Stimulated activated CD4-positive, alpha-beta T cell treated with anti-CD3 and anti-CD28 coated beads, Interleukin-12 subunit alpha, Interleukin-12 subunit beta, amount 100 ng/mL, for 4 hours (primary cell): ENCODE data around the gene ADAT3.
"Not testable (repeated sequence)": the region's sequence is repeated elsewhere in the genome, so short reads cannot be mapped to it uniquely, and the experiment has no call there.

Experiments
- DNase-seq: peaks from one replicate; pipeline ENCODE4 v3.0.0-alpha.2; 2020

ADAT3 gene

GRCh38 chr19:1884291-1884718 is 20.9 kb upstream of the ADAT3 start:
- no peak for DNase-seq

DNA sequence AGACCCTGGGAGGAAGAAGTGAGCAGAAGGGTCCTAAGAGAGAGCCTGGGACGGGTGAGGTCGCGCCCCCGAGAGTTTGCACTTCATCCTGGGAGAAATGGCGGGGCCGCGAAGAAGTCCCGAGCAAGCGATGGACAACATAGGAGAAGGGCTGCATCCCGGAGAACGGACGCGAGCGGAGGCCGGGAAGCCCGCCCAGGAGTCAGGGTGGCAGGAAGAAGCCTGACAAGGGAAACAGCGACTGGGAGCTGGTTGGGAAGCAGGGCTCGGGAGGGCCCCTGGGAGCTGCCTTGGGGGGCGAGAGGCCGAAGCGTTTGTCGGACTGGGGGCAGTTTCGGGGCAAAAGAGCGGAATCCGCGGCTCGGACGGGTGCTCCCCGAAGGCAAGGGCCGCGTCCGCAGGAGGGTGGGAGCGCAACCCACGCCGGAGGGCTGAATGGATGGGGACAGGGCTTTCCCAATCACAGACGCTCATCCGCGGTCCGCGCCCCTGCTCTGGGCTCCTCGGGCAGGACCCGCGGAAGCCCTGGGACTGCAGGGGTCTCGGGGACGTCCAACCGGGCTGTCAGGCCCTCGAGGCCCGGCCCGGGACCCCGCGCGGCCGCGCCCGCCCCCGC is 20.4 kb upstream of the ADAT3 start:
- no peak for DNase-seq

GRCh38 chr19:1885398-1886119 is 19.6 kb upstream of the ADAT3 start, which contains the start of gene ABHD17A:
Gene ABHD17A, minus strand, starts transcription at chr19:1885496. Its CDS starts 3,930 bp downstream, at chr19:1881566.
- peak; percentile 94 for DNase-seq

- not testable (repeated sequence) for DNase-seq
Measured at GRCh38 chr19:1886360-1886759, 18.8 kb upstream of the ADAT3 start.

DNA sequence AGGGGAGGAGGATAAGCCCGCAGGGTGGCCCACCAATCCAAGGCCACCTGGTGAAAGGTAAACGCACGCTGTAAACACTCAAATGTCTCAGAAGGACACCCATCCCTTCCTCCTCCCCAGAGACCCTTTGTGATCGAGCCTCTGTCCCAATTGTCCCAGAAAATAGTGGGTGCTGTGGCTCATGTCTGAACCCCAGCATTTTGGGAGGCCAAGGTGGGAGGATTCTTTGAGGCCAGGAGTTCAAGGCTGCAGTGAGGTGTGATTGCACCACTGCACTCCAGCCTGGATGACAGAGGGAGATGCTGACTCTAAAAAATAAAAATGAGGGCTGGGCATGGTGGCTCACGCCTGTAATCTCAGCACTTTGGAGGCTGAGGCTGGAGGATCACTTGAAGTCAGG is 16.8 kb upstream of the ADAT3 start:
- no peak for DNase-seq

DNA sequence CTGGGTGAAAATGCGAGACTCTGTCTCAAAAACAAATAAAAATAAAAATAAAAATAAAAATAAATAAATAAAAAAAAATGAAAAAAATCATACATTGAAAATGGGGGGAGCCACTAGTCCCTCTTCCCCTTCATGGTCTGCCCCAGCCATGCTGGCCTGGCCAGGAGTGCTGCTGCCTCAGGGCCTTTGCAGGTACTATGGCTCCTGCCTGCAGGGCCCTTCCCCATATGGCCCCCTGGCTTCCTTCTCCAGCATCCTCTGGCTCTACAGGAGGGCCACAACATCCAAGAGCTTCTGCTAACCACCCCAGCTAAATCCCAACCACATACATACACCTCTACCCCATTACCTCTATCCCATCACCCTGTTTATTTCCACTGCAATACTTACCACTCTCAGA is 15.3 kb upstream of the ADAT3 start:
- no peak for DNase-seq

DNA sequence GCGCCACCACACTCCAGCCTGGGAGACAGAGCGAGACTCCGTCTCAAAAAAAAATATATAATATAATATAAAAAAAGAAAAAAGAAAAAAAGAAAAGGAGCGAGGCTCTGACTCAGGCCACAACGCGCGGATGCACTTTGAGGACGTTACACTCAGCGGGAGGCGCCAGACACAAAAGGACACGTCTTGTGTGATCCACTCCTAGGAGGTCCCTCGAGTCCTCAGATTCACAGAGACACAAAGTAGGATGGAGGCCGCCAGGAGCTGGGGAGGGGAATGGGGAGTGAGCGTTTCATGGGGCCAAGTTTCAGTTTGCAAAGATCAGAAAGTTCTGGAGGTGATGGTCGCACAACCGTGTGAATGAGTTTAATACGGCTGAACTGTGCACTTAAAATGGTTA is 11.4 kb upstream of the ADAT3 start:
- no peak for DNase-seq

DNA sequence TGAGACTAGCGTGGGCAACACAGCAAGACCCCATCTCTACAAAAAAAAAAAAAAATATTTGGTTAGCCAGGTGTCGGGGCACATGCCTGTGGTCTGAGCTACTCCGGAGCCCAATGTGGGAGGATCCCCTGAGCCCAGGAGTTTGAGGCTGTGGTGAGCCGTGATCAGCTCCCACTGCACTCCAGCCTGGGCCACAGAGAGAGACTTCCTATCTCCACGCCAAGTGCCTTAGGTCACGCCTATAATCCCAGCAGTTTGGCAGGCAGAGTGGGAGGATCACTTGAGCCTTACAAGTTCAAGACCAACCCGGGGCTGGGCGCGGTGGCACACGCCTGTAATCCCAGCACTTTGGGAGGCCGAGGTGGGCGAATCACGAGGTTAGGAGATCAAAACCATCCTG is 8.7 kb upstream of the ADAT3 start:
- DNase-seq, result no peak

- no peak for DNase-seq
Measured at GRCh38 chr19:1901940-1902404, 3.2 kb upstream of the ADAT3 start.

GRCh38 chr19:1902923-1903322 is 2.3 kb upstream of the ADAT3 start:
- DNase-seq, result no peak

DNA sequence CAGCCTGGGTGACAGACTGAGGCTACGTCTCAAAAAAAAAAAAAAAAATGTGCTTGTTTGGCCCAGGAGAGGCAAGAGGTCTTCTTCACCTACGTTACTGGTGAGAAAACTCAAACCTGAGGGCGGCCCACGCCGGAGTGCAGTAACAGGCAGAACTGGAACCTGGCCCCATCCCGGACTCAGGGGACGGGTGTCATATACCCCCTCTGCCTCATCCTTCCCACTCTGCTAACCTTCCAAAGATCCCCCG is 414 bp upstream of the ADAT3 start:
- no peak for DNase-seq

- DNase-seq, result no peak
Measured at GRCh38 chr19:1905863-1906375, 720 bp downstream of the ADAT3 start.

DNA sequence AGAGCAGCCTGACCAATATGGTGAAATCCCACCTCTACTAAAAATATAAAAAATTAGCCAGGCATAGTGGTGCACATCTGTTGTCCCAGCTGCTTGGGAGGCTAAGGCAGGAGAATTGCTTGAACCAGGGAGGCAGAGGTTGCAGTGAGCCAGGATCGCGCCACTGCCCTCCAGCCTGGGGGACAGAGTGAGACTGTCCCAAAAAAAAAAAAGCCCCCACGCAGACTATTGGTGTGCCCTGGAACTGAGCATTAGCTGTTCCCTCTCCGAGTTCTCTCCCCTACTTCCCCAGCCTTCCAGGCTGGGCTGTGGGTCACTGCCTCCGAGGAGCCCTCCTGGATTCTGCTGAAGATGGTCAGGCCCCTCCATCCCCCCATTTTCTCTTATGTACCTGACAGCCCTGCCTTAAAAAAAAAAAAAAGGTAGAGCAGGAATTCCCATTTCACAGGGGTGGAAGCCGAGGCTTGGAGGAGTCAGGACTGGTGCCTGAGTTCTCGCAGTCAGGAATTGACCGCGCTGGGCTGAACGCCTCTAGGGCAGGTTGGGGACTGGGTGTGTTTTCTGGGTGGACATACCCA is 1.9 kb downstream of the ADAT3 start:
- DNase-seq, result no peak

DNA sequence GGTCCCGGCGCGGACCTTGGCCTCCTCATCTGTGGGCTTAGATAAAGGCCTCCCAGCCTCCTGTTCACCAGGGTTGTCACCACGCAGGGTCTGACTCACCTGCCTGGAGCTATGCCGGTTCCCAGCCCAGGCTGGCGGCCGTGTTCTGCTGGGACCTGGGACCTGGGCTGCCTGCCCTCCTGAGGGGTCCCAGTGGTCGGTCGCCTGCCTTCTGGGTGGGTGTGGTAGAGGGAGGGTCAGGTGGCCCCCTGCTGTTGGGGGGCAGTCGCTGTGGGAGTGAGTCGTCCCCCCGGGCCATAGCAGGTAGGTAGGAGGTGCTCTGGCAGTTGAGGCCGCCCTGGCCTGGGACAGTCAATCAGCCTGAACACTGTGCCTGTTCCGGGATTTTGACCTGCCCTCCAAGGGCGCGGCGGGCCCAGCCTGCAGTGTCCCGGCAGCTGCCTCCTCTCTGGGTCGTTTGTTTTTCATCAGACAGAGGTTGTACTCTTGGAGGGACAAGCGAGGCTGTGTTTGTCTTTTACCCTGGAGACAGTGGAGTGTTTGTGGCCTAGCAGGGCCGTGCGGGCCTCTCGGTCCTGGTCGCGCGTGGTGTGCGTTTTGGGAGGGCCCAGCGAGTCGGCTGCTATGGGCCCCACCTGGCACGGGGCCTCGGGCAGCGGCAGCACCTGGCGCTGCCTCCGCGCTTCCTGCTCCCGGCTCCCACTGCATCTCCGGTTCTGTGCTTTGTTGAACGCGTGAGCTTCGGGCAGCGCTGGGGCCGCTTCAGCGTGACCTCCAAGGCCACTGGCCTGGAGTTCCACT is 2.6 kb downstream of the ADAT3 start:
- no peak for DNase-seq

- DNase-seq, result no peak
Measured at GRCh38 chr19:1908364-1908678, 3.1 kb downstream of the ADAT3 start.

GRCh38 chr19:1909761-1910080 is 4.5 kb downstream of the ADAT3 start:
- no peak for DNase-seq

GRCh38 chr19:1910177-1910576 is 5.0 kb downstream of the ADAT3 start:
- no peak for DNase-seq

DNA sequence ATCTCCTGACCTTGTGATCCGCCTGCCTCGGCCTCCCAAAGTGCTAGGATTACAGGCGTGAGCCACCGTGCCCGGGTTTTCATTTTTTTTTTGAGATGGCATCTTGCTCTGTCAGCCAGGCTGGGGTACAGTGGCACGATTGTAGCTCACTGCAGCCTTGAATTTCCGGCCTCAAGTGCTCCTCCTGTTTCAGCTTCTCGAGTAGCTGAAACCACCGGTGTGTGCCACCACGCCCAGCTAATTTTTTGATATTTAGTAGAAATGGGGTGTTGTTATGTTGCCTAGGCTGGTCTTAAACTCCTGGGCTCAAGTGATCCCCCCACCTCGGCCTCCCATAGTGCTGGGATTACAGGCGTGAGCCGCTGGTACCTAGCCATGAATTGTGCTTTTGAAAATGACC is 5.9 kb downstream of the ADAT3 start:
- no peak for DNase-seq

- no peak for DNase-seq
Measured at GRCh38 chr19:1911995-1912394, 6.8 kb downstream of the ADAT3 start.

- DNase-seq, result no peak
Measured at GRCh38 chr19:1912760-1913505, 7.7 kb downstream of the ADAT3 start.

GRCh38 chr19:1913781-1914577 is 8.8 kb downstream of the ADAT3 start:
- DNase-seq, result no peak

DNA sequence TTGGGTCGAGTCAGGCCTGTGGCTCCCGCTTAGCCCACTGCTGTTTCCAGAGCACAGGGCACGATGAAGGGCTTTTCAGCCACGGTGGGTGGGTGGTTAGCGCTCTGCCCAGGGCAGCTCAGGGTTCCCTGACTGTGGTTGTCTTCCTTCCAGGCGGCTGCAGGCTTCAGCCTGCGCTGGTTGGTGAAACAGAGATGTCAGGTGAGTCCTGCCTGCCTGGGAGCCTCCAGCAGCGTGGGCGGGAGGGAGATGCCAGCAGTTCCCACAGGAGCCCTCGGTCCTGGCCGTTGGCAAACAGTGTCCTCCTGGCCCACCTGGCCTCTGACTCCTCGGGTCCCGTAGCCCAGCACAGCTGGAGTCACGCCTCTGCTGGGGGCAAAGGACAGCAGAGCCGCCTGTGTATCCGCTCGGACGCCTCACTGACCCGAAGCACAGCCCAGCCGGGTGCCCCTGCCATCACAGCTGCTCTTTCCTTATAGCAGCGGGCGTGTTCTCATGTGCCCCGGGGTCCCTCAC is 9.7 kb downstream of the ADAT3 start:
- DNase-seq, result no peak
